ENCODE data around the gene THEM5.

THEM5 gene

GRCh38 chr1:151838222-151839081, 15.1 kb downstream of the THEM5 start:
- no peak for DNase-seq

GRCh38 chr1:151837884-151838221, 15.7 kb downstream of the THEM5 start:
- DNase-seq = no peak

GRCh38 chr1:151837197-151837596, 16.3 kb downstream of the THEM5 start:
- DNase-seq = no peak

GRCh38 chr1:151835596-151835995, 17.9 kb downstream of the THEM5 start:
- no peak for DNase-seq

- DNase-seq = no peak
Measured at GRCh38 chr1:151834239-151834638, 19.3 kb downstream of the THEM5 start.

GRCh38 chr1:151833172-151833900, 20.2 kb downstream of the THEM5 start:
- no peak for DNase-seq

- no peak for DNase-seq
Measured at GRCh38 chr1:151832318-151832980, 21.1 kb downstream of the THEM5 start.

- no peak for DNase-seq
Measured at GRCh38 chr1:151831605-151832004, 21.9 kb downstream of the THEM5 start, which contains the start of gene RORC. TSS of gene RORC (minus strand) at chr1:151831802. CDS start at chr1:151831764, 38 bp downstream.

GRCh38 chr1:151831256-151831591, 22.3 kb downstream of the THEM5 start:
- no peak for DNase-seq

GRCh38 chr1:151830055-151830454, 23.5 kb downstream of the THEM5 start:
- DNase-seq = no peak

GRCh38 chr1:151829352-151830046, 24.0 kb downstream of the THEM5 start:
- no peak for DNase-seq

- no peak for DNase-seq
Measured at GRCh38 chr1:151828921-151829320, 24.6 kb downstream of the THEM5 start.

GRCh38 chr1:151827853-151828252, 25.7 kb downstream of the THEM5 start:
- no peak for DNase-seq

- DNase-seq = no peak
Measured at GRCh38 chr1:151825751-151826660, 27.5 kb downstream of the THEM5 start.

GRCh38 chr1:151825204-151825603, 28.3 kb downstream of the THEM5 start:
- DNase-seq = no peak

GRCh38 chr1:151823175-151823574, 30.3 kb downstream of the THEM5 start:
- DNase-seq = no peak

GRCh38 chr1:151822404-151822803, 31.1 kb downstream of the THEM5 start:
- DNase-seq = no peak

GRCh38 chr1:151820940-151821339, 32.6 kb downstream of the THEM5 start:
- no peak for DNase-seq

GRCh38 chr1:151819976-151820623, 33.4 kb downstream of the THEM5 start:
- no peak for DNase-seq

GRCh38 chr1:151819227-151819835, 34.2 kb downstream of the THEM5 start:
- DNase-seq = no peak

- DNase-seq = no peak
Measured at GRCh38 chr1:151817353-151817730, 36.2 kb downstream of the THEM5 start.

Data from T1000 (cell line).